Uterus (tissue), 2 donors: ENCODE results near the gene RABGGTA.

Experiments used
- CTCF ChIP-seq, 4 experiments: fragments of 200-600 bp in 2 of 4; fragments of 450-650 bp in 2 of 4; sonication (generic) in 2 of 4; IDR thresholded peaks; one replicate each; pipeline ENCODE4 v1.5.1; 2016 to 2019; ENCODE audit warnings: antibody characterized with exemption in 4 of 4, mild to moderate bottlenecking in 2 of 4, moderate library complexity in 1 of 4
- POLR2A ChIP-seq, 2 donors: fragments of 450-650 bp; IDR thresholded peaks; one replicate each; pipeline ENCODE4 v1.6.1; 2016; ENCODE audit warnings: antibody characterized with exemption in 2 of 2, mild to moderate bottlenecking in 1 of 2, moderate library complexity in 1 of 2

- TF ChIP-seq CTCF (IDR thresholded peaks at IDR 0.05) (peak in 2 of 4 experiments; percentile 17 to 21), POLR2A (IDR thresholded peaks at IDR 0.05) (peak; percentile 35 to 62)
These were observed 28.1 kb upstream of the RABGGTA start, which contains the start of the genes DHRS1 and NOP9 for GRCh38 chr14:24299255-24300191.
